ENCODE data around the gene VGLL4.

- no peak for TF ChIP-seq CTCF (IDR thresholded peaks at IDR 0.05)
- TF ChIP-seq EZH2 (IDR thresholded peaks at IDR 0.05; ENCODE audit: borderline replicate concordance, insufficient read depth, low read depth, low read length, poor library complexity, severe bottlenecking): no peak
These were observed 134.3 kb downstream of the VGLL4 start for GRCh38 chr3:11509173-11510000.

Data from B cell (primary cell).